HG02870 (cell line): Measurements from ENCODE around the gene SND1.

Experiments used
- ATAC-seq: cut with Tn5 transposase; IDR thresholded peaks from one replicate; pipeline ENCODE4 v1.9.1; 2021; ENCODE audit warnings: mild to moderate bottlenecking, moderate library complexity; ENCODE audit not compliant: unreplicated experiment

SND1 gene

GRCh38 chr7:127651556-127652332, at the start of gene SND1:
Gene SND1, plus strand, starts transcription at chr7:127652194. Its CDS starts 180 bp downstream, at chr7:127652374.
- ATAC-seq = peak; percentile 93

DNA sequence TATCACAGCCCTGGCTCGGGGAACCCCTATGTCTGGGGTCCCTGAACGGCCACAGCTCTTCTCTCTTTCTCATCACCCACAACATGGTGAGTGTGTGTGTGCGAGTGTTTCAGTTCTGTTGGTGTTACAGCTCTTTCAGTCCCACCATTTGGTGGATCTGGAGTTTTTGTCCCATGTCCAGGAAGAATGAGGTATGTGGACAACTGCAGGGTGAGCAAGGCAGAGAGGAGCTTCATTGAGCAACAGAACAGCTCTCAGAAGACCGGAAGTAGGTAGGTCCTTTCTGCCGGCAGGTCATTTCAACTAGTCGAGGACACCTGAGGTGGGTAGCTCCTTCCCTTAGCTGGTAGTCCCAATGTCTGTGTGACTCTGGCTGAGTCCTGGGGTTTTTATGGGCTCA, 43.5 kb upstream of the SND1 start:
- ATAC-seq = no peak

GRCh38 chr7:127609297-127609696, 42.7 kb upstream of the SND1 start:
- ATAC-seq = no peak

- no peak for ATAC-seq
Measured at GRCh38 chr7:127612263-127612662, 39.7 kb upstream of the SND1 start.

DNA sequence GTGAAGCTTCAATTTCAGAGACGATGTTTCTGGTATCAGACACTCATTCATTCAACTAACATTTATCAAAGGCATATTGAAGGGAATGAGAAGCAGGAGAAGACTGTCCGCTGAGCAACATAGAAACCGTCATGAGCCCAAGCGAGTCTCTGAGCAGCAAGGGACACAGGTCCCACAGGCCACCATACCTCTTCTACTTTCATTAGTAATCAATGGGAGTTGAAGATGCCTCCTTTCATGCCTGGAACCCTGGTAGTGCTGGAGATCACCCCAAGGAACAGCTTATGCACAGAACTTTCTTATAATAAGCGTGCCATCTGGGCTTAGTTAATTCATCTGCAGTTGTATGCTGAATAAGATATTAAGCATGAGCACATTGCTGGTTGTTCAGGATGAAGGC, 35.3 kb upstream of the SND1 start:
- no peak for ATAC-seq

DNA sequence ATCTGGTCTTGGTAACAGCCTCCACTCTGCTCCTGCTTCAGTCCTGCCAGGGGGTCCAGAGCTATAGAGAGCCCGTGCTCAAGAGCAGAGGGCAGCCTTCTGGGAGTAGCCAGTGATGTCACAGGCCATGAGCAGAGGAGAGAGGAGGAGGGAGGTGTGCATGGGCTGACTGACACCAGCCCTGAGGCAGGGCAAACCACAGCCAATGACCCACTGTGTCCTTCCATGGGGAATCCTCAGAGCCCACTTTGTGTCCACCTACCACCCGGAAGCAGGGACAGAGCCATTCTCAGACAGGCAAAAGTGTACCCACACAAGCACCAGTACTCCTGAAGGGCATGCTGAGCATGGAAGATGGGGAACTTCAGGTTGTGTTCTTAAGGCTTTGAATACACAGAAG, 34.0 kb upstream of the SND1 start, which contains the start of gene PAX4:
PAX4 (minus strand) TSS at position 101 of the 400 bp plus-strand sequence. CDS start 2,214 bp downstream, outside the sequence.
- no peak for ATAC-seq

GRCh38 chr7:127618775-127619174, 33.2 kb upstream of the SND1 start:
- no peak for ATAC-seq

DNA sequence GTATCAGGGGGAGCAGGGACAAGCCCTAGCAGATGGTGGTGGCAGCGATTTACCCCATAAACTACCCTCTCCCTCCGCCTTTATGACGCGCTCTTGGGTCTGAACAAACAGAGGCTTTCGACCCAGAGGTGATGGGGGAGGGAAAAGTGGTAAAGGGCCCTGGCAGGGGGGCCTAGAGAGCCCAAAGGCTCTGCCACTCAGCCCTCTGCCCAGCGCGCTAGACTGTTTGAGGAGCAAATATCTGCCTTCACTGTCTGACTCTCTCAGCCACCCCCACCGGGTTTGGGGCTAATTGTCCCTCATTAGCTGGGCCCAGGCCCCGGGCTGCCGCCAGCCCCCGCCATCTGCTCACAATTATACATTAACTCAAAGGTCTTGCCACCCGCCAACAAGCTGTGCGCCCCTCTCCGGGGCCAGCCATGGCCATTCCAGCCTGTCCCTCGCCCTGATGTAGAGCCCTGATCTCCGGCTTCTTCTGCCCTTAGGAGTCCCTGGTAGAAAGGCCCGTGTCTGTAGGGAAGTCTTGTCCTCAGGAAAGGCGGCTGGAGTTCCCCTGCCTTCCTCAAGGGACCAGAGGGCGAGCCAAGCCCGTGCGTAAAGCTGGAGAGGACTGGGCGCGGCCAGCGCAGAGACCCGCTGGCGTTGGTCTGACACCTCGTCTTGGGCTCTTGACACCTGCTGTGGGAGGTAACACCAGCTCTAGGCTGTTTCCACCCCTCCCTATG, 32.2 kb upstream of the SND1 start:
- no peak for ATAC-seq

DNA sequence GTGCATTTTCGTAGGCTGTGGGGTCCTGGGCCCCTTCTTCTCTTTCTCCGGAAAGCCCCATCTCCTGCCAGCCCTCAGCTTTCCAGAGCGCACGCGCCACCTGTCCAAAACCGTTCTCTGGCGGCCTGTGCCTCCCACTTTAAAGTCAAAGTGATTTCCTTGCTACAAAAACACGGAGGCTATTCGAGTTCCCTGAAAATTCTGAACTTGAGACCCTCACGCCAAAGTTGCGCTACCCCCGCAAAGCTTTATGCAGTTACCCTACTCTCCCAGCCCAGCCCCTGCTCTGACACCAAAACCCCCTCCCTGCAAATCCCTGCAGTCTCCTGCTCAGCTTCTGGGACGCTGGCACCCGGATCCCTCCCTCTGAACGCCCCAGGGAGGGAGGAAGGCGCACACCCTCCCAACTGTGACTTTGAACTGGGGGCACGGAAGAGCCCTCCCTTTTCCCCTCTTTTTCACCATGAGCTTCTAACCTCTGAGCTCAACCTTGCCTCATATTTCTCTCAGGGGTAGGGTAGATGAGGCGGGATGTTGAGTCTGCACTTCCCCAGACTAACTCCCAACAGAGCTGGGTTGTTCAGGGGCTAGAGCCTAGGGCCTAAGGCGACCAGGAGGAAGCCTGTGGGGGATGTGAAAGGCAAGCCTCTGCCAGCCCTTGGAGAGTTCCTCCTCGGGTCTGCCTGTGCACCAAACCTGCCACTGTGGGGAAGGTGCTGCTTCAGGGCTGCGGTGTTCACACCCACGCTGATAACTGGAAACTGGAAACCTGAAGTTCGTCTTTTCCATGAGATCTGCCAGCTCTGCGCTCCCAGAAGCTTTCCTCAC, 31.4 kb upstream of the SND1 start:
- ATAC-seq = no peak

- no peak for ATAC-seq
Measured at GRCh38 chr7:127625331-127625730, 26.7 kb upstream of the SND1 start.

DNA sequence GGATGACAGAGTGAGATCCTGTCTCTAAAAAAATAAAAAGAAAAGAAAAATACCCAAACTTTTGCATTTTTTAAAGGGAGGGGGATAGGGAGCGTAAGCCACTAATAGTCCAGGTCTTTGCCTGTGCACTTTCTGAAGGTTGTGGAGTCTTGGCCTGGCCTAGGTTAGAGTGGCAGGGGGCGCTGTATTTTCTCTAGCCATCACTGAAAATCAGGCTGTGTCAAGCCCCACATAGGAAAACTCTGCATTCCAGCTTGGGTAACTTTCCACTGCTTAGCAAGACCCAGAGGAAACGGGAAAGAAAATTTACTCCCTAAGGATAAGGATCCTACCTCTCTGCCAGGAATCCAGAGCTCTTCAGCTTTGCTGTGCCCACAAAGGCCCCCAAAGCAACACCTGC, 23.5 kb upstream of the SND1 start:
- no peak for ATAC-seq

DNA sequence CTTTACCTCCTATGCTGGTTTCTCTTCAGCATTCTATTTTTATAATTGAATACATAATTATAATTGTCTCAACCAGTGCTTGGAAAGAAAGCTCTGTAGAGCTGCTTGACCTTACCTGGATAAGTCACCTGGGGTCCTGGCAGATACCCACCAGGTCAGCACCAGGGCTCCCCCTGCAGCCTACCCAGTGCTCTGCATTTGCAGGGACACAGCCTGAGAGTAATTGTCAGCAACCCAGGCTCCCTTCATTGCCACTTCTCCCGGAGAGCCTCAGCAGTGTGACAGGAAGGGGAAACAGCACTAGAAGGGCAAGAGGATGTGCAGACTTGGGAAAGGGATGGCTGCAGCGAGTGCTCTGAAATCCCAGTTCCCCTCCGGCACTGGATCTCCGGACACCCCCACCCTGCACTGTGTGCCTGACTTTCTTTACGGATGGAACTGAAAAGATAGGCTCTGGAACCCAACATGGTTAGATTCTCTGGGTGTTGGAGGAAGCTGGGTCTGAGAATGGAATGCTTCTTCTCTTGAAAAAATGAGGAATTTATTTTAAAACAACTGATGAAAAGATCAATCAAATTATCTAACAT, 22.6 kb upstream of the SND1 start:
- ATAC-seq = peak; percentile 70

DNA sequence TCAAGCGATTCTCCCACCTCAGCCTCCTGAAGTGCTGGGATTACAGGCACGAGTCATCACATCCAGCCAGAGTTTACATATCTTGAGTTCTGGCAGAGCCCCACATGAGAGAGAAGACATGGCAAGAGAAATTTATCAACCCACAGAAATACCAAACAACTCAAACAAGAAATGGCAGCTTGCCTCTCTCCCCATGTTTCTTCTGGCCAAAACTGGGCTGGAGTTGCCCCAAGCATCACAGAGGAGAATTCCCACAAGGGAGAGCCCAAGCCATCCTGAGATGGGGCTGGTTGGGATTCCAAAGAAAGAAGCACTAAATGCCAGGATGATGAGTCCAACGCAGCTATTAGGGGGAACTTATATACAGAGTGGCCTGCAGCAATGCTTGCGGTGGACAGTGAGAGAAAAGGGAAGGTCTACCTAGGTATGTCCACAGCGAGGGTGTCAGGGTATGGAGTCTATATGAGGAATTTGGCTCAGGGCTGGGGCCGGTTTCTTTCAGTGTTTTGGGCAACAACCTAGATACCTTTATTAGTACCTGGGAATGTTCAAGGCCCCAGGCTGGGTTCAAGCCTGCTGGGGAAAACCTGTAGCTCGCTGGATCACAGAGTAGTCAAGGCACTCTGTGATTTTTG, 19.6 kb upstream of the SND1 start:
- no peak for ATAC-seq

GRCh38 chr7:127635659-127636285, 16.2 kb upstream of the SND1 start:
- no peak for ATAC-seq

GRCh38 chr7:127638197-127638596, 13.8 kb upstream of the SND1 start:
- ATAC-seq = no peak

DNA sequence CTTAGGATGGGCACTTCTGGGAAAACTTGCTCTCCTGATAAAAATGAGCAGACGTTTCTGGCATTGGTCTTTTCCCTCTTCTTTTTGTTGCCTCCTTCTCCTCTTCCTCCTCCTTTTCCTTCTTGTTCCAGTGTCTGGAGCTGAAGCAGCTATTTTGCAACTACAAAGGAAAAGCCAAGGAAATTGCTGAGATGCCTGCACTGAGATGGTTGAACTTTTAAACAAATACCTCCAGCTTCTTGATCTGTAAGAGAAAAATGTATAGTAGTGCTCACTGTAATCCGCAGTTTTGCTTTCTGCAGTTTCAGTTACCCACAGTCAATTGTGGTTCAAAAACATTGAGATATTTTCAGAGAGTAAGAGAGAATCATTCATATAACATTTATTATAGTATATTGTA, 7.5 kb upstream of the SND1 start:
- ATAC-seq = no peak

DNA sequence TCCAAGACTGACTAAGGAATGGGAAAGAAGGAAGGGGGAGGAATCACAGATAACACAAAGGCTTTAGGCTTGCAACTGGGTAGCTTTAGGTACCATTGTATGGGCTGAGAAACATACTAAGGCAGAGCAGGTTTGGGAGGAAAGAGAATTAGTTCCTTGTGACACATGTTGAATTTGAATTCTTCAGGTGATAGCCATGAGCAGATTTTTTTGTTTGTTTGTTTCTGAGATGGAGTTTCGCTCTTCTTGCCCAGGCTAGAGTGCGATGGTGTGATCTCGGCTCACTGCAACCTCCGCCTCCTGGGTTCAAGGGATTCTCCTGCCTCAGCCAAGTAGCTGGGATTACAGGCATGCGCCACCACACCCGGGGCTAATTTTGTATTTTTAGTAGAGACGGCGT, 4.4 kb upstream of the SND1 start:
- ATAC-seq = no peak

DNA sequence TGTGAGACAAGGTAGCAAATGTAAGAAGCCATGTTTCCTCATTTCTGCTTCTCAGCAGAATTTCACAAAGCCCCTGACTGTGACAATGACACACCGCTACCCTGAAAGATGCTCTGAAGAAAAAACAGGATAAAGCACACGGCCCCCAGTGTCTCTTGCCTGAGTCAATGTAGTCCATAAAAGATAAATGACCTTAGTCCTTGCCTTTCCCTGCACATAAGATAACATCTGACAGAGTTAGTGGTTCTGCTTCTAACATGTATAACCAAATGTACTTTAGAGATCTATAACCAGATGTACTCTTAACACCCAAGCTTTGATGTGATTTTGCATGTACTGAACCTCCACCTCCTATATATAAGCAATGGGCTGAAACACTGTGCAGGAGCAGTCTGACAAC, 3.0 kb upstream of the SND1 start:
- ATAC-seq = no peak

DNA sequence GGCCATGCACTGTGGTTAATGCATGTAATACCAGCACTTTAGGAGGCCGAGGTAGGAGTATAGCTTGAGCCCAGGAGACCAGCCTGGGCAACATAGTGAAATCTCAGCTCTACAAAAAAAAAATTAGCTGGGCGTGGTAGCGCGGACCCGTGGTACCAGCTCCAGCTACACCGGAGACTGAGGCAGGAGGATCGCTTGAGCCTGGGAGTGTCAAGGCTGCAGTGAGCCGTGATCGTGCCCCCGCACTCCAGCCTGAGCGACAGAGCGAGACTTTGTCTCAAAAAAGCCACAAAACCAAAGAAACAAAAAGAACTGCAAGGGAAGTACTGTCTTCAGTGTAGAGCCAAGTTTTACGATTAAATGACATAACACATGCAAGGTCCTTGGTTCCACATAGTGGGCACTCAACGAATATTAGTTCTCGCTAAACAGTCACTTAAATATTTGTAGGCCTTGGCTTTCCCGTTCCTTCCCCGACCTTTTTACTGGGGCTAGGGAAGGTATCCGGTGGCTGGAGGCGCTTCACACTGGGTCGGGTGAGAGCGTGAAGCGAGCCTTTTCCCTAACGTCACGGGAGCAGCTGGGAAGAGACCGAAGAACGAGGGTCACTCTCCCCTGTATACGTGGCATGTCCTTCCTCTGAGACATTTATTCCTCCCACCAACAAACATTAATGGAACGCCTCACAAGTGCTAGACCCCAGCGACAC, 993 bp upstream of the SND1 start:
- ATAC-seq = no peak
